T-helper 1 cell treated with Interleukin-12 subunit alpha and Interleukin-12 subunit beta and Interleukin-4 antibody, amounts not matched to agents 30 μg/mL and 1 μg/mL, for 36 hours (primary cell): ENCODE data around the gene LTA4H.

Source experiments
- H3K27ac Mint-ChIP-seq: one replicate; pipeline ENCODE4 v1.8.0; 2021; ENCODE audit warnings: mild to moderate bottlenecking, mixed read lengths
- H3K27me3 Mint-ChIP-seq: one replicate; pipeline ENCODE4 v1.8.0; 2021; ENCODE audit warnings: low read depth, mixed read lengths
- H3K36me3 Mint-ChIP-seq: one replicate; pipeline ENCODE4 v1.8.0; 2021; ENCODE audit warnings: low read depth, mixed read lengths
- H3K4me1 Mint-ChIP-seq: one replicate; pipeline ENCODE4 v1.8.0; 2021; ENCODE audit warnings: low read depth, mixed read lengths
- H3K4me3 Mint-ChIP-seq: one replicate; pipeline ENCODE4 v1.8.0; 2021; ENCODE audit warnings: mild to moderate bottlenecking, moderate library complexity, mixed read lengths
- H3K9me3 Mint-ChIP-seq: one replicate; pipeline ENCODE4 v1.8.0; 2021; ENCODE audit warnings: mixed read lengths

LTA4H gene

GRCh38 chr12:96029826-96030225 is 5.6 kb downstream of the LTA4H start:
- H3K27me3 Mint-ChIP-seq = no peaks in the 10 kb centered on the region
- no peak overlapping the region for H3K4me3 Mint-ChIP-seq
- H3K4me1 Mint-ChIP-seq = peaks cover 18% of the 10 kb centered on the region
- H3K9me3 Mint-ChIP-seq = no peaks in the 10 kb centered on the region
- peaks cover 15% of the 10 kb centered on the region for H3K36me3 Mint-ChIP-seq
- H3K27ac Mint-ChIP-seq = no peak overlapping the region

GRCh38 chr12:96028538-96028937 is 6.8 kb downstream of the LTA4H start:
- H3K4me3 Mint-ChIP-seq = no peak overlapping the region
- no peaks in the 10 kb centered on the region for H3K27me3 Mint-ChIP-seq
- no peak overlapping the region for H3K27ac Mint-ChIP-seq
- peaks cover 17% of the 10 kb centered on the region for H3K36me3 Mint-ChIP-seq
- H3K9me3 Mint-ChIP-seq = no peaks in the 10 kb centered on the region
- H3K4me1 Mint-ChIP-seq = peaks cover 15% of the 10 kb centered on the region

- peaks cover 15% of the 10 kb centered on the region for H3K4me1 Mint-ChIP-seq
- H3K4me3 Mint-ChIP-seq = no peak overlapping the region
- no peak overlapping the region for H3K27ac Mint-ChIP-seq
- no peaks in the 10 kb centered on the region for H3K9me3 Mint-ChIP-seq
- peaks cover 27% of the 10 kb centered on the region for H3K36me3 Mint-ChIP-seq
- H3K27me3 Mint-ChIP-seq = no peaks in the 10 kb centered on the region
Measured at GRCh38 chr12:96026331-96026730, 9.1 kb downstream of the LTA4H start.

GRCh38 chr12:96025518-96025917 is 9.9 kb downstream of the LTA4H start:
- peaks cover 27% of the 10 kb centered on the region for H3K36me3 Mint-ChIP-seq
- H3K4me3 Mint-ChIP-seq = no peak overlapping the region
- no peaks in the 10 kb centered on the region for H3K9me3 Mint-ChIP-seq
- H3K27ac Mint-ChIP-seq = no peak overlapping the region
- no peaks in the 10 kb centered on the region for H3K27me3 Mint-ChIP-seq
- H3K4me1 Mint-ChIP-seq = peaks cover 14% of the 10 kb centered on the region

- H3K9me3 Mint-ChIP-seq = no peaks in the 10 kb centered on the region
- H3K27ac Mint-ChIP-seq = no peak overlapping the region
- H3K4me1 Mint-ChIP-seq = peaks cover 3% of the 10 kb centered on the region
- no peaks in the 10 kb centered on the region for H3K27me3 Mint-ChIP-seq
- peaks cover 30% of the 10 kb centered on the region for H3K36me3 Mint-ChIP-seq
- H3K4me3 Mint-ChIP-seq = no peak overlapping the region
Measured at GRCh38 chr12:96020314-96021003, 14.9 kb downstream of the LTA4H start.

- Mint-ChIP-seq H3K36me3 (peaks cover 27% of the 10 kb centered on the region), H3K9me3 (no peaks in the 10 kb centered on the region), H3K27me3 (no peaks in the 10 kb centered on the region), H3K4me3 (no peak overlapping the region), H3K27ac (no peak overlapping the region), H3K4me1 (peaks cover 1% of the 10 kb centered on the region)
Measured at GRCh38 chr12:96015672-96016071, 19.7 kb downstream of the LTA4H start.

- Mint-ChIP-seq H3K27ac (no peak overlapping the region), H3K4me3 (no peak overlapping the region), H3K9me3 (no peaks in the 10 kb centered on the region), H3K36me3 (peaks cover 30% of the 10 kb centered on the region), H3K27me3 (no peaks in the 10 kb centered on the region), H3K4me1 (no peaks in the 10 kb centered on the region)
Measured at GRCh38 chr12:96014943-96015599, 20.3 kb downstream of the LTA4H start.

- no peaks in the 10 kb centered on the region for H3K9me3 Mint-ChIP-seq
- H3K4me1 Mint-ChIP-seq = no peaks in the 10 kb centered on the region
- H3K4me3 Mint-ChIP-seq = no peak overlapping the region
- H3K36me3 Mint-ChIP-seq = peaks cover 25% of the 10 kb centered on the region
- H3K27me3 Mint-ChIP-seq = no peaks in the 10 kb centered on the region
- no peak overlapping the region for H3K27ac Mint-ChIP-seq
Measured at GRCh38 chr12:96007729-96008128, 27.7 kb downstream of the LTA4H start.

- H3K27ac Mint-ChIP-seq = no peak overlapping the region
- no peaks in the 10 kb centered on the region for H3K27me3 Mint-ChIP-seq
- peaks cover 27% of the 10 kb centered on the region for H3K36me3 Mint-ChIP-seq
- no peaks in the 10 kb centered on the region for H3K4me1 Mint-ChIP-seq
- H3K9me3 Mint-ChIP-seq = no peaks in the 10 kb centered on the region
- no peak overlapping the region for H3K4me3 Mint-ChIP-seq
Measured at GRCh38 chr12:96006727-96007126, 28.7 kb downstream of the LTA4H start.

- H3K27ac Mint-ChIP-seq = no peak overlapping the region
- peaks cover 15% of the 10 kb centered on the region for H3K36me3 Mint-ChIP-seq
- no peak overlapping the region for H3K4me3 Mint-ChIP-seq
- peaks cover 12% of the 10 kb centered on the region for H3K4me1 Mint-ChIP-seq
- H3K9me3 Mint-ChIP-seq = no peaks in the 10 kb centered on the region
- no peaks in the 10 kb centered on the region for H3K27me3 Mint-ChIP-seq
Measured at GRCh38 chr12:96000858-96001257, 34.5 kb downstream of the LTA4H start.

- peaks cover 5% of the 10 kb centered on the region for H3K36me3 Mint-ChIP-seq
- peaks cover 12% of the 10 kb centered on the region for H3K4me1 Mint-ChIP-seq
- H3K4me3 Mint-ChIP-seq = no peak overlapping the region
- H3K27me3 Mint-ChIP-seq = no peaks in the 10 kb centered on the region
- no peak overlapping the region for H3K27ac Mint-ChIP-seq
- no peaks in the 10 kb centered on the region for H3K9me3 Mint-ChIP-seq
Measured at GRCh38 chr12:95999484-95999883, 35.9 kb downstream of the LTA4H start.

- H3K4me1 Mint-ChIP-seq = peaks cover 12% of the 10 kb centered on the region
- peaks cover 5% of the 10 kb centered on the region for H3K36me3 Mint-ChIP-seq
- H3K27me3 Mint-ChIP-seq = no peaks in the 10 kb centered on the region
- H3K4me3 Mint-ChIP-seq = no peak overlapping the region
- no peaks in the 10 kb centered on the region for H3K9me3 Mint-ChIP-seq
- peak overlapping the region; percentile 18 for H3K27ac Mint-ChIP-seq
Measured at GRCh38 chr12:95998611-95999286, 36.6 kb downstream of the LTA4H start.

GRCh38 chr12:95997911-95998510 is 37.4 kb downstream of the LTA4H start:
- H3K4me3 Mint-ChIP-seq = no peak overlapping the region
- no peaks in the 10 kb centered on the region for H3K9me3 Mint-ChIP-seq
- no peaks in the 10 kb centered on the region for H3K27me3 Mint-ChIP-seq
- H3K36me3 Mint-ChIP-seq = peaks cover 5% of the 10 kb centered on the region
- peak overlapping the region; percentile 53 for H3K27ac Mint-ChIP-seq
- peaks cover 12% of the 10 kb centered on the region for H3K4me1 Mint-ChIP-seq

- peaks cover 12% of the 10 kb centered on the region for H3K4me1 Mint-ChIP-seq
- no peaks in the 10 kb centered on the region for H3K9me3 Mint-ChIP-seq
- H3K4me3 Mint-ChIP-seq = no peak overlapping the region
- no peak overlapping the region for H3K27ac Mint-ChIP-seq
- peaks cover 3% of the 10 kb centered on the region for H3K36me3 Mint-ChIP-seq
- H3K27me3 Mint-ChIP-seq = no peaks in the 10 kb centered on the region
Measured at GRCh38 chr12:95997276-95997675, 38.1 kb downstream of the LTA4H start.
